Measurements from ENCODE around the gene S1PR5.

Gene S1PR5

GRCh38 chr19:10520652-10521318 lies 3.5 kb upstream of the S1PR5 start:
- DNase-seq (ENCODE audit: low read depth) = no peak
- TF ChIP-seq CTCF (IDR thresholded peaks at IDR 0.05; ENCODE audit: insufficient read depth, low read depth, low read length, missing control alignments) = no peak
- H3K4me3 ChIP-seq (ENCODE audit: low read depth, low read length) = no peak overlapping the region

GRCh38 chr19:10519421-10519820 lies 2.2 kb upstream of the S1PR5 start:
- DNase-seq (ENCODE audit: low read depth) = no peak
- H3K4me3 ChIP-seq (ENCODE audit: low read depth, low read length) = no peak overlapping the region
- TF ChIP-seq CTCF (IDR thresholded peaks at IDR 0.05; ENCODE audit: insufficient read depth, low read depth, low read length, missing control alignments) = no peak

- H3K4me3 ChIP-seq (ENCODE audit: low read depth, low read length) = no peak overlapping the region
- no peak for DNase-seq (ENCODE audit: low read depth)
- TF ChIP-seq CTCF (IDR thresholded peaks at IDR 0.05; ENCODE audit: insufficient read depth, low read depth, low read length, missing control alignments) = no peak
Measured at GRCh38 chr19:10518444-10519361, 1.5 kb upstream of the S1PR5 start.

- TF ChIP-seq CTCF (IDR thresholded peaks at IDR 0.05; ENCODE audit: insufficient read depth, low read depth, low read length, missing control alignments) = no peak
- H3K4me3 ChIP-seq (ENCODE audit: low read depth, low read length) = no peak overlapping the region
- DNase-seq (ENCODE audit: low read depth) = no peak
Measured at GRCh38 chr19:10517760-10518443, 655 bp upstream of the S1PR5 start.

- H3K4me3 ChIP-seq (ENCODE audit: low read depth, low read length) = no peak overlapping the region
- no peak for DNase-seq (ENCODE audit: low read depth)
- no peak for TF ChIP-seq CTCF (IDR thresholded peaks at IDR 0.05; ENCODE audit: insufficient read depth, low read depth, low read length, missing control alignments)
Measured at GRCh38 chr19:10516671-10517286, 468 bp downstream of the S1PR5 start.

- no peak for TF ChIP-seq CTCF (IDR thresholded peaks at IDR 0.05; ENCODE audit: insufficient read depth, low read depth, low read length, missing control alignments)
- no peak for DNase-seq (ENCODE audit: low read depth)
- no peak overlapping the region for H3K4me3 ChIP-seq (ENCODE audit: low read depth, low read length)
Measured at GRCh38 chr19:10516064-10516385, 1.2 kb downstream of the S1PR5 start.

Data from GM12865 (cell line).